Measurements from ENCODE around the gene FCER1G. TPM values are rescaled to one million over a fixed set of nuclear protein-coding genes. Genes with fewer than 3 reads are reported as not detected.

Gene FCER1G
- total RNA-seq, 1 donor from 2014 or later, result 158 TPM

GRCh38 chr1:161233102-161233501 lies 18.0 kb downstream of the FCER1G start:
- H3K4me3 ChIP-seq, result no peak overlapping the region
- intact Hi-C loops (cut with DNase I), result no loop called here
- H3K9me3 ChIP-seq, result no peaks in the 10 kb centered on the region
- TF ChIP-seq CTCF (IDR thresholded peaks at IDR 0.05), result no peak
- no peak overlapping the region for H3K27ac ChIP-seq
- H3K4me1 ChIP-seq, result no peaks in the 10 kb centered on the region
- no peaks in the 10 kb centered on the region for H3K27me3 ChIP-seq
- no peak for ATAC-seq
- DNase-seq, result no peak
- H3K36me3 ChIP-seq, result peaks cover 19% of the 10 kb centered on the region

- no peaks in the 10 kb centered on the region for H3K9me3 ChIP-seq
- intact Hi-C loops (cut with DNase I), result no loop called here
- ATAC-seq (no peak), DNase-seq (no peak)
- H3K27ac ChIP-seq, result no peak overlapping the region
- no peak for TF ChIP-seq CTCF (IDR thresholded peaks at IDR 0.05)
- H3K4me1 ChIP-seq, result no peaks in the 10 kb centered on the region
- no peaks in the 10 kb centered on the region for H3K36me3 ChIP-seq
- no peaks in the 10 kb centered on the region for H3K27me3 ChIP-seq
- H3K4me3 ChIP-seq, result no peak overlapping the region
Observed at GRCh38 chr1:161235957-161236775, 21.1 kb downstream of the FCER1G start.

GRCh38 chr1:161238039-161238473 lies 23.0 kb downstream of the FCER1G start, which contains the start of gene NR1I3:
TSS of gene NR1I3 (minus strand) at chr1:161238203. CDS start at chr1:161236565, 1,638 bp downstream.
- H3K36me3 ChIP-seq, result no peaks in the 10 kb centered on the region
- no peak for TF ChIP-seq CTCF (IDR thresholded peaks at IDR 0.05)
- H3K9me3 ChIP-seq, result no peaks in the 10 kb centered on the region
- no peak for DNase-seq
- no peaks in the 10 kb centered on the region for H3K4me1 ChIP-seq
- no peak for ATAC-seq
- H3K27ac ChIP-seq, result no peak within 1 kb of the TSS
- intact Hi-C loops (cut with DNase I), result no loop called here
- no peaks in the 10 kb centered on the region for H3K27me3 ChIP-seq
- no peak within 1 kb of the TSS for H3K4me3 ChIP-seq

- no peaks in the 10 kb centered on the region for H3K36me3 ChIP-seq
- no peak for ATAC-seq
- intact Hi-C loops (cut with DNase I), result no loop called here
Observed at GRCh38 chr1:161241682-161242081, 26.6 kb downstream of the FCER1G start.

GRCh38 chr1:161242313-161242712 lies 27.2 kb downstream of the FCER1G start:
- no peak for TF ChIP-seq CTCF (IDR thresholded peaks at IDR 0.05)
- no peak overlapping the region for H3K4me3 ChIP-seq
- ATAC-seq, result no peak
- H3K27ac ChIP-seq, result no peak overlapping the region
- H3K27me3 ChIP-seq, result no peaks in the 10 kb centered on the region
- H3K9me3 ChIP-seq, result no peaks in the 10 kb centered on the region
- intact Hi-C loops (cut with DNase I), result no loop called here
- H3K4me1 ChIP-seq, result no peaks in the 10 kb centered on the region
- no peaks in the 10 kb centered on the region for H3K36me3 ChIP-seq
- DNase-seq, result no peak

More at GRCh38 chr1:161241682-161242081, 26.6 kb downstream of the FCER1G start:
- no peak for DNase-seq
- no peak overlapping the region for H3K27ac ChIP-seq
- no peaks in the 10 kb centered on the region for H3K27me3 ChIP-seq
- H3K4me1 ChIP-seq, result no peaks in the 10 kb centered on the region
- TF ChIP-seq CTCF (IDR thresholded peaks at IDR 0.05), result no peak
- H3K4me3 ChIP-seq, result no peak overlapping the region
- no peaks in the 10 kb centered on the region for H3K9me3 ChIP-seq

All from upper lobe of right lung (tissue), 1 donor.